Measurements from ENCODE around the gene ZC3H7B.
"Not testable (repeated sequence)": the region's sequence is repeated elsewhere in the genome, so short reads cannot be mapped to it uniquely, and the experiment has no call there.

ZC3H7B gene

DNA sequence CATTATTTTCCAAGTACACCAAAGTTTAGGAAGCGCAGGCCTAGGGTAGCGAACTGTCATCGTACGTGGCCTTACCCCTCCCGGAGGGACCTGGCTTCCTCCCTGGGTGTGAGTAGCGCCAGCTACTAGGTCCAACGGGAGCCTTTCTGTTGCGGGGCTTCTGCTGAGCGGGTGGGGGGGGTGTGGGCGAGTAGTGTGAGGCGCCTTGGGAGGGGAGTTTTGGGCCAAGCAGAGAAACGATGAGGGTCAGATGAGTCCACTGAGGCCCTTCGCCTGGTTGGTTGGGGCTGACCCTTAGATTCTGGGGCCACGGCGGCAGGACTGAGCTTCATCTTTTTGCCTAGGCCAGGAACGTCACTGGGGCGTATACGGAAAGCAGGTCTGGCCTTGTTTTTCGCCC, 81.3 kb downstream of the ZC3H7B start:
- no peak for DNase-seq (ENCODE audit: low read depth)

- DNase-seq (ENCODE audit: low read depth): no peak
These were observed 81.8 kb downstream of the ZC3H7B start for GRCh38 chr22:41383085-41383484.

DNA sequence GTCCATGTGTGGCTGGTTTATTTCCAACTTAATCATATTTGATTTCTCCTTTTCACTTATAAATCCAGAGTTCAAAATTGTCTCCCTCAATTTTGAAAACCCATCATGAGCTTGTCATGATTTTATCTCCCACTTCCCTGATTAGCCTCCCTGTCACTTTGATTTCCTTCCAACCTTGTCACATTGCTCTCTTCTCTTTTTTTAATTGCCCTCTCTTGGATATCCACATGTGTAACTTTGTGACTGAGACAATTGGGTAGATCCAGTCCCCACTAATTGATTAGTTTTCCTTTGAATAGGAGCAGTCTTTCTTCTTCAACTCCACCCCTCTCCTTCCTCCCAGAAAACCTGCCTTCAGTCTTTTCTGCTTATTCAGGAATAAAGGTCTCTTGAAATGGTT, 82.8 kb downstream of the ZC3H7B start:
- DNase-seq (ENCODE audit: low read depth): no peak

- no peak for DNase-seq (ENCODE audit: low read depth)
These were observed 86.0 kb downstream of the ZC3H7B start for GRCh38 chr22:41387341-41387740.

DNA sequence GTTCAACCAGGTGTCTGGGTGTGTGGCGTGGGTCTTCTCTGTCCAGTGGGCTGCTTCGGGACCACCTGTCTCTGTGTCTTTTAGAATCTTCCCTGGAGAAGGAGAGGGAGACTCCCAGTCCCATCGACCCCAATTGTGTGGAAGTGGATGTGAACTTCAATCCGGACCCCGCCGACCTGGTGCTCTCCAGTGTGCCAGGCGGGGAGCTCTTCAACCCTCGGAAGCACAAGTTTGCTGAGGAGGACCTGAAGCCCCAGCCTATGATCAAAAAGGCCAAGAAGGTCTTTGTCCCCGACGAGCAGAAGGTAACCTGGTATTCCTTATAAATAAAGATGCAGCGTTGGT, 92.7 kb downstream of the ZC3H7B start:
- DNase-seq (ENCODE audit: low read depth): no peak

- DNase-seq (ENCODE audit: low read depth): no peak
These were observed 94.4 kb downstream of the ZC3H7B start for GRCh38 chr22:41395531-41396240.

- no peak for DNase-seq (ENCODE audit: low read depth)
These were observed 96.0 kb downstream of the ZC3H7B start for GRCh38 chr22:41397143-41397811.

GRCh38 chr22:41398921-41399320, 97.6 kb downstream of the ZC3H7B start:
- DNase-seq (ENCODE audit: low read depth): no peak

DNA sequence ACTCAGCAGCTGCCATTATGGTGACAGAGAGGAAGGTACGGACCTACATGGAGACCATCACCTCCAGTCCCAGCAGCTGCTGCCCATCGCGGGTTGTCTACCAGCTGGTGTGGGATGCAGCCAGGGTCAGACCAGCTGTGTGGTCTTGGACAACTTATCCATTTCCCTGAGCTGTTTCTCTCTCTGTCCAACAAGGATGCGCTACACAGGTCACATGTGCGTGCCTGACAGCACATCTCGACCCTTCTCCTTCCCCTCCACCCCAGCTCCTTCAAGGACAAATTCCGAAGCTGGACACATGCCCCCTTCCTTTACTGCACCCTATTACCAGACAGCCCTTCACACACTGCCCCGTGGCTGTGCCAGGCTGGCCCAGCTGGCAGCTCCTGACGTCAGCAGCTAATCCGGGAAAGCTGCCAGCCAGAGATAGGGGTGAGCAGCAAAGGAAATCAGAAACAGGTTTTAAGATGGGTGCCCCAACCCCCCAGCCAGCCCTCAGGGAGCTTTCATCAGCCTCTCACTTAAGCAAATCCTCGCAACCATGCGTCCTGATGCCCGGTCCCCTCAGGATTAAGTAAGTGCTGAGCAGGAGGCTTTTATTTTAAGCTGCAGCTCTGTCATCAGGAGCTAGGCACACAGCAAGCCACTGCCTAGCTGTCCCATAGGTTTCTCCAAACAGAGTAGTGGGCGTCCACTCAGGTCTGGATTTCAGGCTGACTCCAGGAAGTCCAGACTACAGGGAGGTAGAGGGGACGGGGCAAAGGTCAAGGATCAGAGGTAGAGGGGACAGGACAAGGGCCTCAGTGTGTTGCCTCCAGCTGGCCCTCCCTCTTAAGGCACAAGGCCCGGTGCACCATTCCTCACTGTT, 100.7 kb downstream of the ZC3H7B start:
- DNase-seq (ENCODE audit: low read depth): no peak

GRCh38 chr22:41402851-41403250, 101.5 kb downstream of the ZC3H7B start:
- DNase-seq (ENCODE audit: low read depth): not testable (repeated sequence)

DNA sequence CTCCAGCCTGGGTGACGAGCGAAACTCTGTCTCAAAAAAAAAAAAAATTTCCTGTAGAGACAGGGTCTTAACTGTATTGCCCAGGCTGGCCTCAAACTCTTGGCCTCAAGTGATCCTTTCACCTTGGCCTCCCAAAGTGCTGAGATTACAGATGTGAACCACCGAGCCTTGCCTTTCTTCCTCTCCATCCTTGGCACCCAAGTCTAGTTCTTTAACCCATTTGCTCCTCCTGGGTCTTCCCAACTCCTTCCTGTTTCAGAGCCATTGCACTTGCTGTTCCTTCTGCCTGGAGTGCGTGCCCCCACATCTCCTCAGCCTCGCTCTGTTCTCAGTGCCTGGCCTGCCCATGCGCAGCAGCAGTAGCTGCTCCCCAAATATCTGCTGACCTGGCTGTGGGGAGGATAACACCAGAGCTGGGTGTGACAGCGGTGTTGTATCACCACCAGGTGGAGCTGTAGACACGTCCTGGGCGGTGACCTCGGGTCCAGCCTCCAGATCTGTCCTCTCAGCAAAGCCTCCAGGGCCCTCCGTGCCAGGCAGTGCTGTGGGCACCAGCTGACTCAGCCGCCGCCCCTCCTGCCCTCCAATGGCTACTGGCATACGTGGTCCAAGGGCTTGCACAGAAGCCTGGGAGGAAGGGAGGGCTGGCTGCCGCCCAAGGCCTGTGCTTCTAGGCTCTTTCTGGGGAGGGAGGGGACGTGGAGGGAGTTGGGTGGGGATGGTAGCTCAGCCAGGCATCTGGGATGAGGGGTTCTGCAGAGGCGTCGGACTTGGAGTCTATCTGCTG, 102.4 kb downstream of the ZC3H7B start:
- peak; percentile 70 for DNase-seq (ENCODE audit: low read depth)

- DNase-seq (ENCODE audit: low read depth): peak; percentile 24
These were observed 104.3 kb downstream of the ZC3H7B start for GRCh38 chr22:41405588-41405987.

DNA sequence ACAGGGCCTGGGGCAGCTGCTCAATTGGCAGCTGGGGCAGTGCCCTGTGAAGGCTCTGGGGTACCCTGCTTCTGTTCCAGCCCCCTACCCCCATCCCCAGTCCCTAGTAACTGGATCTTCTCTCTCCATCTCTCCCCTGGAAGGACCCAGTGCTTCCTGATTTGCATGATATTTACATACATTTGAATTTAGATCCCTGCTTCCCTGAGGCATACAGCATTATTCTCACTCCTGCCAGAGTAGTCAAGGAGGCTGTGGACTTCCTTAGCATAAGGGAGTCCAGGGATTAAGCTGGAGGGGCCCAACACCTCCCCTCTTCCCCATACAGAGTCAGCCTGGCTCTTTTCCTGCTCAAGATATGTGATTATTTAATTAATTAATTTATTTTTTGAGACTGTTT, 105.1 kb downstream of the ZC3H7B start:
- DNase-seq (ENCODE audit: low read depth): no peak

DNA sequence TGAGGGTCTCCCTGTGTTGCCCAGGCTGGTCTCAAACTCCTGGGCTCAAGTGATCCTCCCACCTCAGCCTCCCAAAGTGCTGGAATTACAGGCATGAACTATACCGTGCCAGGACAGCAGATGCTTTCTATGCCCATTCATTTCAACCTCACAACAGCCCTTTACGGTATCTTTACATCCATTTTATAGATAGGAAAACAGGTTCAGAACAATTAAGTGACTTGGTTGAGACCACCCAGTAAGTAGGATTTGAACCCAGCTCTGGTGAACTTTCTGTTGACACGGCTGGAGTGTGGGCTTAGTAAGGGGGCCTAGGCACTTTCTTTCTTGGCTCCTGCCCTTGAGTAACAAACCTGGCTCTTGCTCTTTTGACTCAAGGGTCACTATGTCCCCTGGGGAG, 106.1 kb downstream of the ZC3H7B start:
- DNase-seq (ENCODE audit: low read depth): no peak

DNA sequence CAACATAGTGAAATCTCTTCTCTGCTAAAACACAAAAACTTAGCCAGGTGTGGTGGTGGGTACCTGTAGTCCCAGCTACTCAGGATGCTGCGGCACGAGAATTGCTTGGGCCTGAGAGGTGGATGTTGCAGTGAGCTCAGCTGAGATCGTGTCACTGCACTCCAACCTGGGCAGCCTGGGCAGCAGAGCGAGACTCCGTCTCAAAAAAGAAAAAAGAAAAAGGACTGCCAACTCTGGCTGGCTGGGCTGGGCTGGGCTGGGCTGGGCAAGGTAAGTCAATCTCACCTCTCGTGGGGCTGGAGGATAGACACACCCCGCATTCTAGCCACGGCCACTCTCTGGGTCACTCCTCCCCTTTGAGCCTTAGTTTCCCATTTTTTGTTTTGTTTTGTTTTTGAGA, 107.3 kb downstream of the ZC3H7B start:
- no peak for DNase-seq (ENCODE audit: low read depth)
